Renal pelvis (tissue), 4 donors: ENCODE results near the gene OR6S1. TPM values are rescaled to one million over a fixed set of nuclear protein-coding genes. Genes with fewer than 3 reads are reported as not detected.
"Not testable (repeated sequence)": the region's sequence is repeated elsewhere in the genome, so short reads cannot be mapped to it uniquely, and the experiment has no call there.

ENCODE experiments used
- DNase-seq: peaks from one replicate; pipeline ENCODE4 v3.0.0-alpha.2; 2013
- polyA plus RNA-seq, 3 donors: library from polyadenylated mRNA; unstranded; fragments of 120-200 nt; gene quantifications; one replicate each; pipeline ENCODE4 v1.2.1, GENCODE V29; 2013; ENCODE audit not compliant: insufficient read length in 3 of 3

Gene OR6S1
- polyA plus RNA-seq, 3 donors: not detected

DNA sequence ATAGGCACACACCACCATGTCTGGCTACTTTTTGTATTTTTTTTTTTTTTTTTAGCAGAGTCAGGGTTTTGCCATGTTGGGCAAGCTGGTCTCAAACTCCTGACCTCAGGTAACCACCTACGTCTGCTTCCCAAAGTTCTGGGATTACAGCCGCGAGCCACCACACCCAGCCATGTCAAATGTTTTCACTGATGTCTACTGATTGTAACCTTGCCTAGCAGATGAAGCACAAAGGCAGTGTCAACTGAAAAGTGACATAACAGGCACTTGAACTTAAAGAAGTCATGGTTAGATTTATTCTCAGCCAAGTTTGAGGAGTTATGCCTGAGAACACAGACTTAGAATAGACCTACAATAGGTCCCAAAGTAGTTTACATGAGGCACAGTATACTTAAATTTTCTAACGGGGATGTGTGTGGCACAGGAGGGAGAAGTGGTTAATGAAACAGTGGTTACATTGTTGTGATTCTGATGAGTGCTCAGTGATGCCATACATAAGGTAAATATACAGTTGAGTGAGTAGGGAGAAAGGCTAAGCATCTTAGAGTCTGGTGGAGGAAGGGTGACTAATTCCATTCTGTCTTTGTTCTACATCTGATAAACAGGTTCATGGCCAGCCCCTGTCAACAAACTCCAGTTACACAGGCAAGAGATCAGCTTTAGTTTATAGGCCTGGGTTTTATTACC, 30.2 kb upstream of the OR6S1 start:
- no peak for DNase-seq

GRCh38 chr14:20668969-20669368, 27.5 kb upstream of the OR6S1 start:
- DNase-seq: no peak

- DNase-seq: no peak
These were observed 26.5 kb upstream of the OR6S1 start for GRCh38 chr14:20667957-20668356.

DNA sequence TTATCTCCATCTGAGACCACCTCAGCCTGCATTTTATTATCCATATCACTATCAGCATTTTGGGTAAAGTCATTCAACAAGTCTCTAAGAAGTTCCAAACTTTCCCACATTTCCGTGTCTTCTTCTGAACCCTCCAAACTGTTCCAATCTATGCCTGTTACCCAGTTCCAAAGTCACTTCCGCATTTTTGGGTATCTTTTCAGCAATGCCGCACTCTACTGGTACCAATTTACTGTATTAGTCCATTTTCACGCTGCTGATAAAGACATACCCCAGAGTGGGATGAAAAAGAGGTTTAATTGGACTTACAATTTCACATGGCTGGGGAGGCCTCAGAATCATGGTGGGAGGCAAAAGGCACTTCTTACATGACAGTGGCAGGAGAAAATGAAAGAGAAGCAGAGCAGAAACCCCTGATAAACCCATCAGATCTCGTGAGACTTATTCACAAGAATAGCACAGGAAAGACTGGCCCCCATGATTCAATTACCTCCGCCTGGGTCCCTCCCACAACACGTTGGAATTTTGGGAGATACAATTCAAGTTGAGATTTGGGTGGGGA, 25.0 kb upstream of the OR6S1 start:
- DNase-seq: not testable (repeated sequence)

- peak; percentile 35 for DNase-seq
These were observed 21.7 kb upstream of the OR6S1 start for GRCh38 chr14:20662968-20663732.

DNA sequence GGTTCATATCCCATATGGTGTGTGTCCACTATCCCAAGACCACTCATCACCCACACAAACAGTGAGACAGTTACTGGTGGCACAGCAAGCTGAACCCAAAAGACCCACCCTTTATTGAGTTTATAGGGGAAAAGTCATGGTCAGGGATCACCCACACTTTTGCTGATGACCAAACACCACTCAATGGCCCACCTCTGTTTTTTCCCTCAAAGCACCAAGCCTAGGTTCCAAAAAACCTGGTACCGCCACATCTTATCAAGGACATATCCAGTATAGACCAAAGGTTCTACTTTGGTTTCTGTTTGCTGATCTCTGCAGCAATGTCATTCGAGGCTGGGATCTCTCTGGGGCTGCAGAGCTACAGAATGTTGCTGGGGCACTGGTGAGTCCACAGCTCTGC, 19.7 kb upstream of the OR6S1 start:
- no peak for DNase-seq

DNA sequence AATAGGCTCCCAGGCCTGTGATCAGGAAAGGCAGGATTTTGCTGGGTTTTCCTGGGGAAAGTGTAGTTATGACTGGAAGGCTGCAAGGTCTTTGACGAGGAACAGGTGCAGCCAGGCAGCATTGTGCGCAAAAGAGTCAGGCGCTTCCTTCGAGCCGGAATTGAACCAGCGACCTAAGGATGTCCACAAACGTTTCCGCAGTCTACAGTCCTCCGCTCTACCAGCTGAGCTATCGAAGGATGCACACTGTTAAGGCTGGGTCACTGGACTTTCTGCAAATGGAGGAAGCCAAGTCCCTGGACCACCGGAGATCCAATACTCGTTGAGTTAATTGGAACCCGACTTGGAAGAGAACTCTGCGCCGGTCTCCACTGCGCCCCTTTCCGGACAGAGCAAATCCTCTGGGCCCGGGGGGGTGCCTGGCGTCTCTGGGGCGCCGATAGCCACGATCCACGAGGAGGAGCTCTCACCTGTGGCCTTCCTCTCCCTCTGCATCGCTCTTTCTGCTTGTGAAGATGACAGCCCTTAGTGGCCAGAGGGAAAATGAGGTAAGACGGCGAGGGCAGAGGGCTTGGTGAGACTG, 18.4 kb upstream of the OR6S1 start:
- DNase-seq: no peak

- no peak for DNase-seq
These were observed 17.8 kb upstream of the OR6S1 start for GRCh38 chr14:20659336-20659735.

DNA sequence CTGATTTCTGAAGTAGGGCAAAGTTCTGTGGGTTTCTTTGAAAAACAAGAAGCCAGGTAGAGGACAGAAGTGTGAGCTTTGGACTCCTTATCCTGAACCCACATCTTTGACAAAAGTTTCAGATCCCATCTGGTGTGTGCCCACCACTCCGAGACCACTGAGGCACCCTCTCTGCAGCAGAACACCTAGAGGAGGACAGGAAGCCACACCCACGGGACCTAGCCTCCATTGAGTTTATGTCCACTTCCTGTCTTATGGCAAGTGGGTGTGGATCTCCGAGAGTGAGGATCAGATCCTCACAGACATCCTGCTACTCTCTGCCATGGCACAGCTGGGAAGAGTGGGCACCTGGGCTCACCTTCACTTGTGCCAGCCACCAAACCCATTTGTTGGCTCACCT, 16.8 kb upstream of the OR6S1 start:
- no peak for DNase-seq

GRCh38 chr14:20657216-20658211, 16.0 kb upstream of the OR6S1 start:
- DNase-seq: no peak

- no peak for DNase-seq
These were observed 14.8 kb upstream of the OR6S1 start for GRCh38 chr14:20656274-20656673.

- DNase-seq: no peak
These were observed 14.4 kb upstream of the OR6S1 start for GRCh38 chr14:20655851-20656250.

GRCh38 chr14:20652996-20653975, 11.8 kb upstream of the OR6S1 start:
- DNase-seq: no peak

DNA sequence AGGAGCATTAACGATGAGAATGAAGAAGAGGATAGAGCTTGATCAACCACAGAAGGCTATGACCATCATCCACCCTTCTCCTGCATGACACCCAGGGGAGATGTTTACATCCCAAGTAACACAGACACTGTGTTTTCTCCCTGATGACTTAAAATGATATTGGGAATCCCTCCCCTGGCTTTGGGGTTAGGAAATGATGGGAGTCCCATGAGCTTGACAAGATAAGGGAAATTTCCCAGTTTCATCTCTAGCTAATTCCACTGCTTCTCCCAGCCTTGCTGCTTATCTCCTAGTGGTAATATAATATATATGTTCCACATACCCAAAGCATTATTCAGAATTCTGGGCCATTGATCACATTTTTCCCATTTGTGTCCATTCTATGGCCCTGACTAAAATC, 4.0 kb upstream of the OR6S1 start:
- DNase-seq: no peak

GRCh38 chr14:20644520-20644919, 3.0 kb upstream of the OR6S1 start:
- DNase-seq: no peak

- not testable (repeated sequence) for DNase-seq
These were observed 1.3 kb upstream of the OR6S1 start for GRCh38 chr14:20642755-20643154.

GRCh38 chr14:20642182-20642581, 691 bp upstream of the OR6S1 start:
- DNase-seq: no peak

DNA sequence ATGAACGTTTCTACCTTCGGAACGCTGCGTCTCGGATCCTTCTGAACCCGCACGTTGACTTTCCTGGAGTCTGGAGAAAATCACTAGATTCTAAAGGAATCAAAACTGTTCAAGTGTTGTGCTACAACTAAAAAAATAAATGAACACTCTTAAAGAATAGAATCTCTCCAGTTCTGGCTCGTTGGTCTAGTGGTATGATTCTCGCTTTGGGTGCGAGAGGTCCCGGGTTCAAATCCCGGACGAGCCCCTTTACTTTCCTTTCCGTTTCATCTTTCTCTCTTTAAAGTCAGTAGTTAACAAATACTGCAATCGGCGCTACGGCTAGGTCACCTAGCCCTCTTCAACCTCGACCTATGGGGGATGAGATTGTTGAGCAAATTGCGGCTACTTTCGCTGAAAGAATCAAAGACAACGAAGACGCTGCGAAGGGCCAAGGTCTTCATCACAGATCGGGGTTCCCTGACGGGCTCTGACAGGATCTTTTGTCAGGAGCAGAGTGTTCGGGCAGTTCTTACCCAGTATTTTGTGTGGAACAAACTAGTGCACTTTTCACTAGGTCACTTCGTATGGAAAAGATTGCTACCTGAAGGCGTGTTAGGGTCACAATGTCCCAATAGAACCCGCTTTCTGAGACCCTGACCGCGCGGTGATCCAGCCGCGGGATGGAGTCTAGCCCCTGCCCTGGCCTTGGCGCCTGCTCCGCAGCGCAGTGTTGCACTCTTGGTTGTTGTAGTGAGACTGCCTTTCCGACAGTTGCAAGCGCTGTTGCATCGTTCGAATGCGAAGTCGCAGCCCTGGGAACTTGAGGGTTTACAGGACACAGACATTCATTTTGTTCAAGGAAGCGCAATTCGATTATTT, 8.4 kb downstream of the OR6S1 start:
- DNase-seq: no peak

DNA sequence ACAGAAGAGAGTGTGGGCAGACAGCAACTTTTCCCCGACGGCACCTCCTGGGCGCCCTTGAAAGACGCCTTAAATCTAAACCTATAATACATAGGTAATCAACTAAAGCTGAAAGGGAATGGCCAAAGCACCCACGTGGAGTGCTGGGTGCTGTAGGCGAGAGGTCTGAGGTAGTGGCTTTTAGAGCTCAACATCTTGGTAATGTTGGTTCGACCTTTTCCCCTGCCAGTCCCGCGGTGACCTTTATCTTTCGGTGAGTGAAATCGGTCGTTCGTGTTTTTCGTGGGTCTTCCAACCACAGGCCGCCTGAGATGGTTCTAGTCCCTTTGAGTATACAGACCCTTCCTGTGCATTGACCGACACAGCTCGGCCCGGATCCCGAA, 9.1 kb downstream of the OR6S1 start:
- DNase-seq: no peak
